NCI-H1694 (cell line): Measurements from ENCODE around the gene NADK2.
A peak's percentile ranks its signal among the peaks of the same experiment; 100 is the strongest.

Source experiments
- DNase-seq: peaks from one replicate; lab custom pipeline; 2025; lab: John Stamatoyannopoulos, UW

Gene NADK2

DNA sequence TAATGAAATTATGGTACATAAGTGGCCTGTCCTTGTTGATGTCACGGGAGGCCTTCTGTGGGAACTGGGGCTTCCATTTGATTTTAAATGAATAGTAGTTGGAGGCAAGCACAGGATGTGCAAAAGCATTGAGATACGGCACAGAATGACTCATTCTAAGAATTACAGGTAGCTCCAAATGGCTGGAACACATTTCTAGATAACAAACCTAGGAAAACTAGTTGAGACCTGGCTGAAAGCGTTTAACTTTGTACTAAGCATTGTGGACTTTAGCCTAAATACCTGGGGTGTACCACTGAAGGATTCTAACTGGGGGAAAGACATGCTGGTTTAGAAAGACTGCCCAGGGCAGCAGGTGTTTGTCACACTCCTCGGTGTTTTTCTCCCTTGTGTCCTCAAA, 80.4 kb downstream of the NADK2 start:
- no peak for DNase-seq

DNA sequence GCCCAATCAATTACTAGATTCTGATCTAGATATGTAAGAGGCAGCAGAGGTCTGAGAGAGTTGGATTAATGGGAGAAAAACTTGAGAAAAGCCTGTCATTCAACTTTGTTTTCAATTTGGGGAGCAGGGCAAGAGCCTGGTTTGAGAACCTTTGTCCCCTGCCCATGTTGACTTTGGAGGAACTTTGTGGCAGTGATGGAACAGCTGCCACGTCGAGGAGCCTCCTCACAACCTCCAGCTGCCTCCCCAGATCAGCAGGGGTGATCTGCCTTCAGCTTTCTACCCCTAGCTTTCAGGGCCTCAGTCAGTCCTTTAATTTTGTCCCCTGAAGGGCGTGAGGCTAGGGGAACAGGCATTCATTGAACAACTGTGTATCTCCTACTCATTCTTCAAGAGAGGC, 81.1 kb downstream of the NADK2 start:
- DNase-seq, result no peak

DNA sequence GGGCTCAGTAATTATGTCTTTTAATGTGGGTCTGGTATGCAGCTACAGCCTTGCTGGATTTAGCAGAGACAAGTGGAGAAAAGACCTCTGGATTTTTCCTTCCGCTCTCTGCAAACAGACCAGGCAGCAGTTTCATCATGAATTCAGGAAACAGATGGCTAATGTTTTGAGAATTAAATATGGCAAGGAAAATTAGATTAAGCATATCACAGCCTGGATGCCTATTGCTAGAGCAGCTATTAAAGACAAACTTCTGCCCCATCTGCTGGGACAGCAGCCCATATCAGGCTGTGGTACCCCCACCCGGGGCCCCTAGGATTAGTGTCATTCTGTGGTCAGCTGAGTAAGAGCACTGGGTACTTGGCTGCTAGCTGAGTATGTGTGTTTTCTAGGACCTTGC, 83.6 kb downstream of the NADK2 start:
- DNase-seq, result peak; percentile 83

DNA sequence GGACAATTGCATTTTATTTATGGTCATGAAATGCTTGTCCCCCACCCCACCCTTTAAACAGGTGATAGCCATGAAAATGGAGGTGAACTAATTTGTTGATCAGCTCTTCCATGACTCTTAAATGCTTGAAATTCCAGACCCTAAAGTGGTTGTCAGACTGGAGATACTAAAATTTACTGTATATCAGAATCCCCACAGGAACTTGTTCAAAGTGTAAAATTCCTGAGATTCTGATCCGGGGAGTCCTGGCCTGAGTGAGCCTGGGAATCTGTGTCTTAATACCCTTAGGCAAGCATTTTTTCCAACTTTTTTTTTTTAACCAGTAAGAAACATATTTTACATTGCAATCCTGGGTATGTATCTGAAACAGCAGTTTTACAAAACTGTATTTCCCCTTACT, 85.1 kb downstream of the NADK2 start:
- no peak for DNase-seq

DNA sequence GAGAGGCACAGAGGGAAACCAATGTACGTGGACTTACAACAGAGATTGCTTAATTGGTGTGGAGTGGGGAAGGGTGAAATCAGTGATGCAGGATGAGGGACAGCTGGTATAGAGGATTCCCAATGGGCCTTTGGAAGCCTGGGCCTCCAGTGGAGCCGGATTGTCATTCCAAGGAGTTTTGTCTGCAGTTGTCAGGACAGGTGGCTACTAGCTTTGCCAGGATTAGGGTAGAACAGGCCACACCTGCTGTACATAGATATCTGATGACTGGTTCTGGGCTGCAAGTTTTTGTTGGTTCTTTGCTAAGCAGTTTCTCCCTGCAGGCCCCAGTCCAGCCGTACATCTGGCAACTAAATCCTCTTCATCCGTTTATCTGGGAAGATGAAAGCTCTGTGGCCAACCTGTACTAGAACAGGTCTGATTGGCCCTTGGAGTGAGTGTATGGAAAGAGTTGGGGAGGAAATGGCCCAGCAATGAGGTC, 85.6 kb downstream of the NADK2 start:
- DNase-seq, result peak; percentile 49

DNA sequence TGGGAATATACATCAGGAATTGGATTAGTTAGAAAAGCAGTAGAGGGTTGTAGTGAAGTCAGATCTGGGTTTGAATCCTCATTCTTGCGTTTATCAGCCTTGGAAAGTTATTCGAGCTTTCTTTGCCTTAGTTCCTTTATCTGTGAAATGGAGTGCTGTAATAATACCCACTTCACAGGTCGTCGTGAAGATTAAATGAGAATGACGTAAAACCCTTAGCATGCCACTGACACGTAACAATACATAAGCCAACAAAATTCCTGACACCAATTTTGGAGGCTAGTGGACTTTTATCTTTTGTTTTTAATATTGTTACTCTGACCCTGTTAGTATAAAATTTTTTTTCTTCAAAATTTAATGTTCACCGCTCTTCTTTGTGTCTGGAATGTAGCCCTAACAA, 86.4 kb downstream of the NADK2 start:
- DNase-seq, result no peak

DNA sequence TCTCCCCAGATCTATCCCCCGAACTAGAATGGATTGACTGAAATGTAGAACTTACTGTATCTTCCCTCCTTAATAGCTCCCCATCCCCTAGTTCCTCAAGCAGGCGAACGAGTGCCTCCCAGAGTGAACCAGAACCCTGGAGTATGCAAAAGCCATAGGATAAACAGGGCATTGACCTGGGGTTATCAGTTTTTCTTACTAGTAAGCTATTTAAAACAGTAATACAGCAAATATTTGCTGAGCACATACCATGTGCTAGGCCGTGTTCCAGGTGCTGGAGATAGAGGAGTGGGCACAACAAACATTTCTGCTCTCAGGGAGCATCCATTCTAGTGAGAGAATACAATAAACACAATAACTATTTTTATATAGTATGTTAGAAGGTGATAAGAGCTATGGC, 88.0 kb downstream of the NADK2 start:
- no peak for DNase-seq

DNA sequence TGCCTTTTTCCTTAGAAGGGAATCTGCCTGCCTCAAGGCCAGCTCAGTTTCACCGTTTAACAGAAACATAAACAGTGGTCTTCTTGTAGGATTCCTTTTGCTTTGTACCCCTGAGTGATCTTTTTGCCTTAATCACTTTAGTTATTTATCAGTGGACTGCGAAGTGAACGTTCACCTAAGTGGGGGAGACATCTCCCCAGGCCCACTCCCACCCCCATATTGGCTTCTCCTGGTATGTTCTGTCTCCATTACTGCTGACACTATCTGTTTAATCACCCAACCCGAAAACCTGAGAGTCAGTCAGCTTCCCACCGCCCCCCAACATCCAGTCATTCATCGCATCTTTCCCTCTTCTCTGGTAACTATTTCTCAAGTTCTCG, 88.4 kb downstream of the NADK2 start:
- DNase-seq, result no peak

DNA sequence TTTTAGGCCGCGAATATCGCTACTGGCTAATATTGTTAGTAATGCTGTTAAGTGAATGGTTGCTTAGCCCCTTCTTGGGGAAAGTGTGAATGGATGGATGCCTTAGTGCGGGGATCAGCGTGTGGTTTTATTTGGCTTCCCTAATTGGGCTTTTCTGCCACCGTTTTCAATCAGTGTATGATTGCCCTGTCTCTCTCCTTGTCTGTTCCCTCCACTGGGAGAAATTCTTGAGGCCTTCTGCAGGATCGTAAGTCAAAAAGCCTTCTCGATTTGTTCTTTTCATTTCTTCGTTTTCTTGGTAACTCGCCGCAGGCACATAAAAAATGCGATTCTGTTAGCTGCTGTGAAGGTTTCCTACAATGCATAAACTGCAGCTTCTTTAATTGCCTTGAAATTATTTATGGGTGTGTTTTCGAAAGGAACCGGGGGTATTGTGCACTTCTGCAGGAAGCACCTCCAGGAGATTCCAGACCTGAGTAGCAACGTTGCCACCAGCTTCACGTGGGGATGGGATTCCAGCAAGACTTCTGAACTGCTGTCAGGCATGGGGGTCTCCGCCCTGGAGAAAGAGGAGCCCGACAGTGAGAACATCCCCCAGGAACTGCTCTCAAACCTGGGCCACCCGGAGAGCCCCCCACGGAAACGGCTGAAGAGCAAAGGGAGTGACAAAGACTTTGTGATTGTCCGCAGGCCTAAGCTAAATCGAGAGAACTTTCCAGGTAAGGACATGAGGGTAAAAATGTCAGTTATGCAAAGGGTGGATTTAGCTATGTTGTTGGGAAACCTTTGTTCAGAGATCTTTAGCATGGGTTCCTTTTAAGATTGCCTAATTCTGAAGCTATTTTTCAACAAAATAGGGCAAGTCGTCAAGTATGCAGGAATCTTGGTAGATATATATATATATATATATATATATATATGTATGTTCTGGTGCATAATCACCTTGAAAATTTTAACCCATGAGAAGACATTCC, 89.1 kb downstream of the NADK2 start:
- no peak for DNase-seq

DNA sequence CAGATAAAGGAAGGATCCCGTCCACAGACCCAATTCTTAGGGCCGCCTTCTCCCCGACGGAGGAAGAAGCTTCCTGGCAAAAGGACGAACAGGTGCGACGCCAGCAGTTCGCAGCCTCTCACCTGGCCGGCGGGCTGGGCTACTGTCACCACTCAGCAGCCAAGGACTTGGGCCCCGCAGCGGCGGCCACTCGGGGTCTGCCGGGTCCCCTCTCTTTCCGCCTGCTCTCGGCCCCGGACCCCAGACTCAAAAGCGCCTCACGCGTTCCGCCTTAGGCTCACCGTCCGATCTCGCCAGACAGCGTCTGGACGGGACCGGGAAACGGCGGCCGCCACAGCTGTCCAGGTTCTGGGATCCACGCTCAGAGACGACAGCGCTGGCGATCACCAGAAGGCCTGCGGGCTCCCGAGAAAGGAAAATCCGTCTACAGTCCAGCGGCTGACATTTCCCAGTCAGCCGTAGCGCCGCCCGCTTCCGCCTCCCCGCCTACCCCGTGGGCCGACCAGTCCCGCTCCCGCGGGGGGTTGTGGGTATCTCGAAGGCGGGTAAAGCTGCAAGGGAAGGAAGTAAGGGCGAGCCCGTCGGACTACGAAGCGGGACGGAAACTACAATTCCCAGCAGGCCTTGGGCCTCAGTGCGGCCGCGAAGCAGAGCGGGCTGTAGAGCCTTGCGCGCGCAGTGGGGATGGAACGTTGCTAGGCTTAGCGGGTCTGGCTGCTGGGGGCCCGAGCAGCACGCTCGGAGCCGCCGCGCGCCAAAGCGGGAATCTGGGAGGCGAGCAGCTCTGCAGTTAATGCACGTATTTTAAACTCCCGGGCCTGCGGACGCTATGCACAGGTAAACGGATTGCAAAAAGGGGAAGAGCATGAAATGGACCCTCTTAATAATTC, 90.0 kb downstream of the NADK2 start, which contains the start of the genes LMBRD2 and SKP2:
Gene LMBRD2, minus strand, starts transcription at position 454 of the 890 bp plus-strand sequence. CDS start 8,538 bp downstream, outside the sequence.
Gene SKP2, plus strand, starts transcription at position 678 of the 890 bp plus-strand sequence. Its CDS starts 152 bp downstream, at position 830.
- peak; percentile 99 for DNase-seq

DNA sequence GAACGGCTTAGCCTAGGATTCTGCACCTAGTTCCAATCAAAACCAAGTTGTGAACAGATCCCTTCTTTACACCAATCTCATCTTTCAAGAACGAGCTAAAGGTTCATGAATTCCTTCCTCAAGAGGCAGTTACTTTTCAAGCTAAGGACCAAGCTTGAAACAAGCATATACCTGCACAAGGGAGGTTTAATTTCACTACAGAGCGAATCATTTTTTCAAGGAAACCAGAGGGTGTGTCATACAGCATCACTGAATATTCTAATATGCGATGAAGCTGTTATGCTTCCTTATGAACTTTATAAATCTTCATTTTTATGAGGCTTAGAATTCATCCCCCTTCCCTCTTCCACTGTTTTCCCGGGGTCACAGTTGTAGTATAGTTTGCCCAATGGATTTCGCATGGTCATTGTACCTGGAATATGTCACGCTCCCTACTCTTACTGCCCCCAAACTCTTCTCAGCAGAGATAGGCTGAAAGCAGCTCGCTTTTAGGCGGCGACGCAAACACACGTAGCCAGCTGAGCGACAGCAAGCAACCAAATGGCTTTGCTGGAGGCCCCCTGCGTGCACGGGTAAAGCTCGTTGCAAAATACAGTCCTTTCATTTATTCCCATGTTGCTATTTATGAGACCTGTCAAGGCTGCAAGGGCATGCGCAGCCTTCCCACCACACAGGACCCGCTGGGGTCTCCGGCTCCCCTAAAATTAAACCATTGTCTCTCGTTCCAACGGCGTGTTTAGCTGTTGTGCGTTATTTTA, 90.9 kb downstream of the NADK2 start:
- DNase-seq, result peak; percentile 82

DNA sequence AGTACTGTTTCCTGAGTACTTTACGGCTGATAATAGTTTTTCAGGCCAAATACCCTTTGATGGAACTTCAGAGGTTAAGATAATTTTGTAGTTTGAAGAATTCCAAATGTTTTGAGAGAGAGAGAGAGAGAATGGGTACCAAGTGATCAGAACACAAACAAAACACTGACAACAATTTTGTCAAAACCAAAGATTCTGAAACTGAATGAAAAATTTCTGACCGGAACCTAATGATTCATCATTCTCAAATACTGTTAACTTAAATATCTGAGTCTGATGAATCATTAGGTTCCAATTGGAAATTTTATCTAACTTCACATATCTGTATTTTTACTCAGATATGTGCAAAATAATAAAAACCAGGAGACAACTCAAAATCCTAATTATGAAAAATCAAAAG, 94.0 kb downstream of the NADK2 start:
- DNase-seq, result no peak

DNA sequence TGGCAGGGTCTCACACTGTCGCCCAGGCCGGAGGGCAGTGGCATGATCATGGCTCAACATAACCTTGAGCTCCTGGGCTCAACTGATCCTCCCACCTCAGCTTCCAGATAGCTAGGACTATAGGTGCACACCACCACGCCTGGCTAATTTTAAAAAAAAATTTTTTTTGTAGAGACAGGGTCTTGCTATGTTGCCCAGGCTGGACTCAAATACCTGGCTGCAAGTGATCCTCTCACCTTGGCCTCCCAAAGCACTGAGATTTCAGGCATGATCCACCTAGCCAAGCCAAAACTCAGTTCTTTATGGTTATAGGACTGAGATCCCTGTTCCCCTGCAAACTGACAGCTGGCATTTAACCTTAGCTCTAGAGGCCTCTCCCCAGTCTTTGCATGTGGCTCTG, 95.3 kb downstream of the NADK2 start:
- no peak for DNase-seq

DNA sequence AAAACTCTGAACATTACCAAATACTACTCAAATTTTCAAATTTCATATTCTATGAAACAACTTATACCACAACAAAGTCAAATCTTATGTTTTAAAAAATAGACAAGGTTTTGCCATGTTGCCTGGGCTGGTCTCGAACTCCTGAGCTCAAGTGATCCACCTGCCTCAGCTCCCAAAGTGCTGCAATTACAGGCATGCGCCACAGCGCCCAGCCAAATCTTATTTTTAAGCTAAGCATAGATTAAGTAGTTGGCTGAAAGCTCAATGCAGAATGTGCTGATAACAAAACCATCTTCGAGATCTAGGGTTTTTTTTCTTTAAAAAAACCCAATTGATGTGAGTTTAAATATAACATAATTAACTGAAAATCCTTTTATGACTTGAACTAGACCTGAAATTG, 96.4 kb downstream of the NADK2 start:
- no peak for DNase-seq
